Left lung (tissue), 10 donors: ENCODE measurements around the gene OTOGL. TPM values are rescaled to one million over a fixed set of nuclear protein-coding genes. Genes with fewer than 3 reads are reported as not detected.

ENCODE experiments used
- ATAC-seq: fragments of 200-7000 bp; cut with Tn5 transposase; one replicate; pipeline ENCODE4 v1.9.1; 2020; ENCODE audit warnings: moderate library complexity
- DNase-seq, 4 donors: peaks; one replicate each; pipeline ENCODE4 v3.0.0-alpha.2; 2013 to 2020
- H3K27ac ChIP-seq, 2 donors: fragments of 200-600 bp; sonication (generic) in 1 of 2; one replicate each; pipeline versions ENCODE4 v1.5.0 to v1.8.0; 2020 to 2021
- H3K27me3 ChIP-seq, 2 donors: fragments of 200-600 bp; sonication (generic) in 1 of 2; one replicate each; pipeline versions ENCODE4 v1.5.0 to v1.8.0; 2020 to 2021
- H3K36me3 ChIP-seq, 2 donors: fragments of 200-600 bp; sonication (generic) in 1 of 2; one replicate each; pipeline versions ENCODE4 v1.5.0 to v1.8.0; 2020 to 2021
- H3K4me1 ChIP-seq, 2 donors: fragments of 200-600 bp; one replicate each; pipeline ENCODE4 v1.8.0; 2021
- H3K4me3 ChIP-seq, 2 donors: fragments of 200-600 bp; sonication (generic) in 1 of 2; one replicate each; pipeline versions ENCODE4 v1.5.0 to v1.8.0; 2020 to 2021; ENCODE audit warnings: mild to moderate bottlenecking in 1 of 2
- H3K9me3 ChIP-seq, 2 donors: fragments of 200-600 bp; sonication (generic) in 1 of 2; one replicate each; pipeline versions ENCODE4 v1.5.0 to v1.8.0; 2020 to 2021
- CTCF ChIP-seq, 2 donors: fragments of 200-600 bp; sonication (generic) in 1 of 2; IDR thresholded peaks; one replicate each; pipeline versions ENCODE4 v1.5.0 to v1.8.0; 2021; ENCODE audit warnings: antibody characterized with exemption in 2 of 2
- intact Hi-C, 2 donors: fragments of 100-400 bp; cut with DNase I; formaldehyde crosslinking; loops; one replicate each; pipeline versions ENCODE4 v1.11.2 to v1.14.2; 2022
- polyA plus RNA-seq, 6 donors: library from polyadenylated mRNA; unstranded; fragments of 120-200 nt; gene quantifications; one replicate each; pipeline ENCODE4 v1.2.1, GENCODE V29; 2013; ENCODE audit not compliant: insufficient read length in 6 of 6
- total RNA-seq, 2 donors: library from RNA; stranded (reverse); fragmentation: NEBNext Ultra II Directional; extraction: Animal tissue kit (Norgen Biotek cat#: 25700); gene quantifications; one replicate each; pipeline ENCODE4 v1.2.1, GENCODE V29; 2021
- donor health status: DM: no; HTN: yes; CAD: no.
- donor health status: DM: no; HTN: no; CAD: no.

Gene OTOGL
- total and polyA plus RNA-seq, 8 donors = 0.08 to 0.66 (median 0.50) TPM

- intact Hi-C loops = no loop called here
- TF ChIP-seq CTCF (IDR thresholded peaks at IDR 0.05) = no peak
- no peaks in the 10 kb centered on the region for H3K36me3 ChIP-seq
- DNase-seq (no peak), ATAC-seq (no peak)
- no peaks in the 10 kb centered on the region for H3K4me1 ChIP-seq
- no peak overlapping the region for H3K4me3 ChIP-seq
- H3K9me3 ChIP-seq = no peaks in the 10 kb centered on the region
- H3K27ac ChIP-seq = no peak overlapping the region
- H3K27me3 ChIP-seq = no peaks in the 10 kb centered on the region
Observed at GRCh38 chr12:80058586-80058985, 40.8 kb upstream of the OTOGL start.

GRCh38 chr12:80059102-80059501 lies 40.2 kb upstream of the OTOGL start:
- Histone ChIP-seq H3K27ac (no peak overlapping the region), H3K4me1 (no peaks in the 10 kb centered on the region), H3K9me3 (no peaks in the 10 kb centered on the region), H3K36me3 (no peaks in the 10 kb centered on the region), H3K4me3 (no peak overlapping the region), H3K27me3 (no peaks in the 10 kb centered on the region)
- ATAC-seq (no peak), DNase-seq (peak in 1 of 4 donors; percentile 10)
- TF ChIP-seq CTCF (IDR thresholded peaks at IDR 0.05) = no peak
- intact Hi-C loops = no loop called here

- Histone ChIP-seq H3K36me3 (no peaks in the 10 kb centered on the region), H3K4me1 (no peaks in the 10 kb centered on the region), H3K9me3 (no peaks in the 10 kb centered on the region), H3K4me3 (no peak overlapping the region), H3K27ac (no peak overlapping the region), H3K27me3 (no peaks in the 10 kb centered on the region)
- no peak for TF ChIP-seq CTCF (IDR thresholded peaks at IDR 0.05)
- intact Hi-C loops = no loop called here
- DNase-seq (no peak), ATAC-seq (no peak)
Observed at GRCh38 chr12:80059875-80060274, 39.5 kb upstream of the OTOGL start.

GRCh38 chr12:80064269-80064668 lies 35.1 kb upstream of the OTOGL start:
- no peak overlapping the region for H3K27ac ChIP-seq
- ATAC-seq = no peak
- no peaks in the 10 kb centered on the region for H3K27me3 ChIP-seq
- DNase-seq = no peak
- no peaks in the 10 kb centered on the region for H3K36me3 ChIP-seq
- no peak overlapping the region for H3K4me3 ChIP-seq
- intact Hi-C loops = no loop called here
- H3K9me3 ChIP-seq = no peaks in the 10 kb centered on the region
- no peak for TF ChIP-seq CTCF (IDR thresholded peaks at IDR 0.05)
- no peaks in the 10 kb centered on the region for H3K4me1 ChIP-seq

- Histone ChIP-seq H3K27ac (no peak overlapping the region), H3K36me3 (no peaks in the 10 kb centered on the region), H3K27me3 (no peaks in the 10 kb centered on the region), H3K9me3 (no peaks in the 10 kb centered on the region), H3K4me1 (no peaks in the 10 kb centered on the region), H3K4me3 (no peak overlapping the region)
- no peak for TF ChIP-seq CTCF (IDR thresholded peaks at IDR 0.05)
- ATAC-seq (no peak), DNase-seq (no peak)
- intact Hi-C loops = no loop called here
Observed at GRCh38 chr12:80064951-80065350, 34.4 kb upstream of the OTOGL start.
